Measurements from ENCODE around the gene ANKRD55. TPM values are rescaled to one million over a fixed set of nuclear protein-coding genes. Genes with fewer than 3 reads are reported as not detected.

The ANKRD55 gene
- polyA plus RNA-seq, 1 of the 3 experiments (the other 2 are of a cell fraction) = not detected

GRCh38 chr5:56129288-56129687 lies 103.8 kb downstream of the ANKRD55 start (continued):
- no peak for TF ChIP-seq REST (IDR thresholded peaks at IDR 0.05; ENCODE audit: low read depth, low read length)
- no peak for TF ChIP-seq IRF3 (IDR thresholded peaks at IDR 0.05; ENCODE audit: low read depth, low read length)
- TF ChIP-seq TAF1 (IDR thresholded peaks at IDR 0.05; ENCODE audit: borderline replicate concordance, low read depth, low read length) = no peak
- TF ChIP-seq TEAD4 (IDR thresholded peaks at IDR 0.05; ENCODE audit: borderline replicate concordance, insufficient read depth) = no peak

GRCh38 chr5:56128113-56128512 lies 105.0 kb downstream of the ANKRD55 start:
- no peak for DNase-seq
- Histone ChIP-seq H3K79me2 (ENCODE audit: insufficient read depth) (no peaks in the 10 kb centered on the region), H3K4me2 (no peak overlapping the region), H3K27ac (ENCODE audit: low read depth in 2 of 2, low read length in 1 of 2) (no peak overlapping the region), H3K4me3 (ENCODE audit: low read depth in 2 of 2, low read length in 1 of 2) (no peak overlapping the region), H4K20me1 (ENCODE audit: insufficient read depth) (no peaks in the 10 kb centered on the region), H3K4me1 (ENCODE audit: control insufficient read depth in 1 of 2, insufficient read depth in 2 of 2, low read depth in 1 of 2, low read length in 1 of 2) (peaks cover 13 to 14% of the 10 kb centered on the region in 2 experiments; a peak in 3 of 4 replicates), H3K36me3 (replicated peaks in 1 of 2; ENCODE audit: control insufficient read depth in 1 of 2, insufficient read depth in 2 of 2, low read length in 1 of 2) (no peaks in the 10 kb centered on the region), H3K9me2 (no peaks in the 10 kb centered on the region), H3K27me3 (ENCODE audit: insufficient read depth) (no peaks in the 10 kb centered on the region), H3K9me3 (no peaks in the 10 kb centered on the region), H2AFZ (ENCODE audit: low read depth) (no peak overlapping the region), H3F3A (replicated peaks; ENCODE audit: insufficient read depth) (peaks cover 14% of the 10 kb centered on the region), H3K9ac (no peak overlapping the region)
- POLR2A ChIA-PET = no interaction called here
- TF ChIP-seq SMC3 (IDR thresholded peaks at IDR 0.05; ENCODE audit: low read depth, low read length) (no peak), GATA2 (CRISPR knock-in tag; IDR thresholded peaks at IDR 0.05) (no peak), FOXJ3 (CRISPR knock-in tag; IDR thresholded peaks at IDR 0.05) (no peak), ZBTB33 (IDR thresholded peaks at IDR 0.05; ENCODE audit: borderline replicate concordance, low read depth) (no peak), PBX3 (IDR thresholded peaks at IDR 0.05) (no peak)
- CTCF ChIA-PET = interaction anchor here (1.9 kb wide), 1 partner anchor 192 kb away, joined by 5 read pairs; no protein-coding TSS in a partner anchor
- WGBS (ENCODE audit: low lambda C conversion rate) = 88% methylated on average over 3 of the region's 3 CpGs
